OCI-LY7 (cell line): Measurements from ENCODE around the gene KNCN. TPM values are rescaled to one million over a fixed set of nuclear protein-coding genes. Genes with fewer than 3 reads are reported as not detected.

ENCODE experiments used
- BruUV-seq: library from RNA; stranded (reverse); fragments of 400-500 nt; replicated peaks from 2 replicates; lab custom pipeline; 2021; lab: Mats Ljungman, UMichigan
- CTCF ChIA-PET: fragments of 300-600 bp; sonication (Branson Sonifier 250); formaldehyde crosslinking; loops from one replicate; lab custom pipeline; 2022; ENCODE audit warnings: antibody characterized with exemption; ENCODE audit not compliant: unreplicated experiment; lab: Charles Lee
- POLR2A ChIA-PET: fragments of 300-600 bp; sonication (Branson Sonifier 250); formaldehyde crosslinking; loops from one replicate; lab custom pipeline; 2022; ENCODE audit warnings: antibody characterized with exemption; lab: Charles Lee
- DNase-seq: peaks from one replicate; pipeline ENCODE4 v3.0.0-alpha.2; 2015; ENCODE audit warnings: low spot score
- H2AFZ ChIP-seq: fragments of 200-600 bp; sonication (generic), shearing (Covaris generic); 2 replicates; pipeline ENCODE4 v1.6.1; 2014; ENCODE audit warnings: mild to moderate bottlenecking, antibody characterized with exemption, low read length, moderate library complexity
- H3K27ac ChIP-seq: fragments of 200-600 bp; sonication (generic); 2 replicates; pipeline ENCODE4 v1.5.1; 2014; ENCODE audit warnings: mixed run types, low read depth, mild to moderate bottlenecking, moderate library complexity, low read length, inconsistent platforms; ENCODE audit not compliant: poor library complexity, severe bottlenecking
- H3K36me3 ChIP-seq: fragments of 200-600 bp; sonication (generic); 2 replicates; pipeline ENCODE4 v1.6.1; 2014; ENCODE audit warnings: mild to moderate bottlenecking, antibody characterized with exemption, low read length, moderate library complexity, mixed read lengths; ENCODE audit not compliant: insufficient read depth
- H3K4me1 ChIP-seq: fragments of 200-600 bp; sonication (generic); 2 replicates; pipeline ENCODE4 v1.5.1; 2014; ENCODE audit warnings: mild to moderate bottlenecking, low read length; ENCODE audit not compliant: insufficient read depth, poor library complexity, severe bottlenecking
- H3K4me2 ChIP-seq: fragments of 200-600 bp; sonication (generic); 2 replicates; pipeline ENCODE4 v1.6.1; 2014; ENCODE audit warnings: mild to moderate bottlenecking, low read length
- H3K4me3 ChIP-seq: fragments of 200-600 bp; sonication (generic); 2 replicates; pipeline ENCODE4 v1.5.1; 2014; ENCODE audit warnings: mild to moderate bottlenecking, low read depth, low read length; ENCODE audit not compliant: poor library complexity, severe bottlenecking
- H3K79me2 ChIP-seq: fragments of 200-600 bp; sonication (generic); 2 replicates; pipeline ENCODE4 v1.6.1; 2016; ENCODE audit warnings: low read depth, mild to moderate bottlenecking, low read length, moderate library complexity, mixed read lengths; ENCODE audit not compliant: insufficient read depth
- H3K9me2 ChIP-seq: fragments of 200-600 bp; sonication (generic); 2 replicates; pipeline ENCODE4 v1.6.1; 2016; ENCODE audit warnings: mild to moderate bottlenecking, low read length, mixed read lengths; ENCODE audit not compliant: insufficient read depth
- H3K9me3 ChIP-seq: fragments of 200-600 bp; sonication (generic); 2 replicates; pipeline ENCODE4 v1.6.1; 2014; ENCODE audit warnings: mild to moderate bottlenecking, mixed run types, low read length, mixed read lengths
- H4K20me1 ChIP-seq: fragments of 200-600 bp; sonication (generic); 2 replicates; pipeline ENCODE4 v1.6.1; 2014; ENCODE audit warnings: mild to moderate bottlenecking, antibody characterized with exemption, low read length, moderate library complexity, mixed read lengths; ENCODE audit not compliant: insufficient read depth
- CTCF ChIP-seq: fragments of 200-600 bp; sonication (generic); conservative IDR thresholded peaks from 2 replicates; pipeline ENCODE4 v1.5.1; 2014; ENCODE audit warnings: mild to moderate bottlenecking, antibody characterized with exemption, low read length, moderate library complexity, mixed read lengths
- EZH2phosphoT487 ChIP-seq: fragments of 200-600 bp; sonication (generic); IDR thresholded peaks from 2 replicates; pipeline ENCODE4 v1.6.1; 2018; ENCODE audit warnings: low read depth, borderline replicate concordance, mild to moderate bottlenecking, mixed run types, antibody characterized with exemption, low read length, moderate library complexity, mixed read lengths
- intact Hi-C: fragments of 100-400 bp; cut with micrococcal nuclease; formaldehyde crosslinking; loops from one replicate; pipeline ENCODE4 v1.10.0; 2022; ENCODE audit not compliant: unreplicated experiment
- total RNA-seq, 2 experiments: library from RNA; depleted of rRNA in 1 of 2; stranded (reverse); fragments of >200 nt in 1 of 2; shearing (Covaris generic) in 1 of 2; gene quantifications; 2 replicates each; pipeline ENCODE4 v1.2.3, GENCODE V29; 2014 to 2022

KNCN gene
- total RNA-seq, 2 experiments from 2014 or later, result not detected

- intact Hi-C loops, result no loop called here
- no peaks in the 10 kb centered on the region for H3K9me2 ChIP-seq
- H3K36me3 ChIP-seq, result no peaks in the 10 kb centered on the region
- no peak overlapping the region for H3K4me3 ChIP-seq
- no peak overlapping the region for H3K27ac ChIP-seq
- H3K4me1 ChIP-seq, result no peaks in the 10 kb centered on the region
- CTCF ChIA-PET, result no interaction called here
- H3K4me2 ChIP-seq, result no peak overlapping the region
- TF ChIP-seq EZH2phosphoT487 (no peak), CTCF (no peak)
- no peaks in the 10 kb centered on the region for H3K9me3 ChIP-seq
- no peaks in the 10 kb centered on the region for H4K20me1 ChIP-seq
- no peak for DNase-seq
- POLR2A ChIA-PET, result no interaction called here
- H2AFZ ChIP-seq, result no peak overlapping the region
- H3K79me2 ChIP-seq, result no peaks in the 10 kb centered on the region
- no TSS peak for BruUV-seq
These were observed 54.9 kb downstream of the KNCN start for GRCh38 chr1:46496505-46496904.

- intact Hi-C loops, result no loop called here
- Histone ChIP-seq H3K9me2 (no peaks in the 10 kb centered on the region), H2AFZ (no peak overlapping the region), H3K4me2 (no peak overlapping the region), H3K27ac (no peak overlapping the region), H4K20me1 (no peaks in the 10 kb centered on the region), H3K36me3 (no peaks in the 10 kb centered on the region), H3K79me2 (no peaks in the 10 kb centered on the region), H3K4me3 (no peak overlapping the region), H3K4me1 (no peaks in the 10 kb centered on the region), H3K9me3 (no peaks in the 10 kb centered on the region)
- TF ChIP-seq EZH2phosphoT487 (no peak), CTCF (no peak)
- CTCF ChIA-PET, result no interaction called here
- no peak for DNase-seq
- BruUV-seq, result no TSS peak
- POLR2A ChIA-PET, result no interaction called here
These were observed 55.7 kb downstream of the KNCN start for GRCh38 chr1:46495778-46496177.

Other genes starting within 250 kb of the KNCN start
- gene LRRC41, start 248.0 kb downstream of the KNCN start, total RNA-seq (2014; rRNA removed; shearing (Covaris generic)), result 24.1 and 36.8 TPM in 2 replicates
- gene LRRC41, start 248.0 kb downstream of the KNCN start, total RNA-seq (2022), result 43.7 and 48.8 TPM in 2 replicates
- gene UQCRH, start 247.9 kb downstream of the KNCN start, total RNA-seq (2014; rRNA removed; shearing (Covaris generic)), result 693 and 1,106 TPM in 2 replicates
- gene UQCRH, start 247.9 kb downstream of the KNCN start, total RNA-seq (2022), result 450 and 489 TPM in 2 replicates
- 13.2 and 26.6 TPM in 2 replicates for gene NSUN4, start 210.8 kb downstream of the KNCN start, total RNA-seq (2014; rRNA removed; shearing (Covaris generic))
- gene NSUN4, start 210.8 kb downstream of the KNCN start, total RNA-seq (2022), result 29.8 and 33.5 TPM in 2 replicates
- gene FAAH, start 157.3 kb downstream of the KNCN start, total RNA-seq (2014; rRNA removed; shearing (Covaris generic)), result 20.1 and 25.4 TPM in 2 replicates
- gene FAAH, start 157.3 kb downstream of the KNCN start, total RNA-seq (2022), result 21.9 and 24.8 TPM in 2 replicates
- gene DMBX1, start 61.8 kb downstream of the KNCN start, total RNA-seq (2014; rRNA removed; shearing (Covaris generic)), result not detected in 2 replicates
- gene DMBX1, start 61.8 kb downstream of the KNCN start, total RNA-seq (2022), result not detected in 2 replicates
- gene MKNK1, start 52.6 kb upstream of the KNCN start, total RNA-seq (2014; rRNA removed; shearing (Covaris generic)), result 11.5 and 18.8 TPM in 2 replicates
- gene MKNK1, start 52.6 kb upstream of the KNCN start, total RNA-seq (2022), result 22.1 and 24.0 TPM in 2 replicates
- 2.0 and 2.7 TPM in 2 replicates for gene MOB3C, start 65.2 kb upstream of the KNCN start, total RNA-seq (2014; rRNA removed; shearing (Covaris generic))
- gene MOB3C, start 65.2 kb upstream of the KNCN start, total RNA-seq (2022), result 3.8 and 3.9 TPM in 2 replicates
- gene ATPAF1, start 116.7 kb upstream of the KNCN start, total RNA-seq (2014; rRNA removed; shearing (Covaris generic)), result 37.1 and 38.3 TPM in 2 replicates
- 32.3 and 33.3 TPM in 2 replicates for gene ATPAF1, start 116.7 kb upstream of the KNCN start, total RNA-seq (2022)
- not detected in 2 replicates for gene TEX38, start 120.2 kb upstream of the KNCN start, total RNA-seq (2014; rRNA removed; shearing (Covaris generic))
- not detected in 2 replicates for gene TEX38, start 120.2 kb upstream of the KNCN start, total RNA-seq (2022)
- 24.8 and 29.9 TPM in 2 replicates for gene EFCAB14, start 167.5 kb upstream of the KNCN start, total RNA-seq (2014; rRNA removed; shearing (Covaris generic))
- gene EFCAB14, start 167.5 kb upstream of the KNCN start, total RNA-seq (2022), result 38.3 and 38.8 TPM in 2 replicates
- gene CYP4B1, start 247.4 kb upstream of the KNCN start, total RNA-seq (2014; rRNA removed; shearing (Covaris generic)), result not detected in 2 replicates
- gene CYP4B1, start 247.4 kb upstream of the KNCN start, total RNA-seq (2022), result not detected in 2 replicates